K562 (cell line): ENCODE results near the gene HIPK2. TPM values are rescaled to one million over a fixed set of nuclear protein-coding genes. Genes with fewer than 3 reads are reported as not detected.

ENCODE experiments used
- ATAC-seq: fragments of 200-7000 bp; cut with Tn5 transposase; 3 replicates; pipeline ENCODE4 v1.9.1; 2020; ENCODE audit warnings: moderate library complexity
- BruUV-seq: library from RNA; stranded (reverse); fragments of 400-500 nt; replicated peaks from 2 replicates; lab custom pipeline; 2021; lab: Mats Ljungman, UMichigan
- CTCF ChIA-PET: fragments of 300-600 bp; formaldehyde crosslinking; extraction: SDS; loops from one replicate; lab custom pipeline; 2021; ENCODE audit warnings: low intra/inter-chr PET ratio; lab: Yijun Ruan, JAX
- POLR2A ChIA-PET: fragments of 300-600, 350-650 bp; sonication (Branson Sonifier 250); formaldehyde crosslinking; extraction: SDS; loops from one replicate; lab custom pipeline; 2021; ENCODE audit warnings: antibody characterized with exemption, inconsistent platforms; lab: Yijun Ruan, JAX
- DNase-seq, 4 experiments: peaks; one replicate each; pipeline versions ENCODE4 v3.0.0 to v3.0.0-alpha.2; 2011 to 2018; ENCODE audit warnings: low spot score in 3 of 4, mixed read lengths in 3 of 4; ENCODE audit errors: extremely low read depth in 1 of 4
- FAIRE-seq: peaks from 2 replicates; lab custom pipeline; 2011; peaks lifted over from hg19 to GRCh38; lab: Jason Lieb, UNC
- H2AFZ ChIP-seq: 2 replicates; pipeline ENCODE4 v1.6.0; 2011; ENCODE audit warnings: low read depth, low read length, control low read depth, inconsistent platforms
- H3K27ac ChIP-seq: fragments of 200-600 bp; 3 replicates; pipeline ENCODE4 v1.8.0; 2011; ENCODE audit warnings: low read depth, mild to moderate bottlenecking, control low read depth, inconsistent platforms, low read length, moderate library complexity, mixed read lengths; ENCODE audit errors: extremely low read depth
- H3K27me3 ChIP-seq, 2 experiments: fragments of 300-600 bp in 1 of 2; 2 replicates in 1 of 2; 3 replicates in 1 of 2; pipeline versions ENCODE4 v1.6.0 to v1.8.0; 2011; ENCODE audit warnings: inconsistent platforms in 2 of 2, low read length in 2 of 2, mild to moderate bottlenecking in 1 of 2, mixed read lengths in 1 of 2, moderate library complexity in 1 of 2; ENCODE audit not compliant: control insufficient read depth in 2 of 2, insufficient read depth in 2 of 2
- H3K36me3 ChIP-seq: fragments of 300-600 bp; 3 replicates; pipeline ENCODE4 v1.8.0; 2011; ENCODE audit warnings: mild to moderate bottlenecking, low read length, inconsistent platforms; ENCODE audit not compliant: control insufficient read depth, insufficient read depth
- H3K4me1 ChIP-seq, 2 experiments: fragments of 200-600 bp in 1 of 2; replicated peaks in 1 of 2; 2 replicates in 1 of 2; 3 replicates in 1 of 2; pipeline versions ENCODE4 v1.5.1 to v1.8.0; 2011; ENCODE audit warnings: inconsistent platforms in 2 of 2, low read length in 2 of 2, mild to moderate bottlenecking in 1 of 2, mixed read lengths in 1 of 2, moderate library complexity in 1 of 2; ENCODE audit not compliant: control insufficient read depth in 2 of 2, insufficient read depth in 2 of 2
- H3K4me2 ChIP-seq: 2 replicates; pipeline ENCODE4 v1.6.1; 2011; ENCODE audit warnings: low read length, control low read depth, inconsistent platforms, mixed read lengths; ENCODE audit not compliant: insufficient read depth
- H3K4me3 ChIP-seq: fragments of 200-600 bp; sonication (generic), shearing (Covaris generic); 2 replicates; pipeline ENCODE4 v1.5.1; 2016; ENCODE audit warnings: control low read depth, inconsistent platforms
- H3K79me2 ChIP-seq: fragments of 200-600 bp; 3 replicates; pipeline ENCODE4 v1.8.0; 2011; ENCODE audit warnings: low read length, inconsistent platforms; ENCODE audit not compliant: control insufficient read depth, insufficient read depth
- H3K9ac ChIP-seq, 2 experiments: 2 replicates each; pipeline versions ENCODE4 v1.6.0 to v1.6.1; 2011; ENCODE audit warnings: low read depth in 2 of 2, low read length in 2 of 2, control low read depth in 1 of 2, inconsistent platforms in 1 of 2, mild to moderate bottlenecking in 1 of 2, mixed read lengths in 1 of 2; ENCODE audit not compliant: insufficient read depth in 1 of 2
- H3K9me1 ChIP-seq: one replicate; pipeline ENCODE4 v1.6.0; 2011; ENCODE audit warnings: inconsistent platforms, mild to moderate bottlenecking, low read length, moderate library complexity; ENCODE audit not compliant: control insufficient read depth, insufficient read depth
- H3K9me3 ChIP-seq: replicated peaks from 2 replicates; pipeline ENCODE4 v1.5.1; 2011; ENCODE audit warnings: low read depth, low read length, inconsistent platforms; ENCODE audit not compliant: control insufficient read depth, insufficient read depth
- H4K20me1 ChIP-seq: replicated peaks from 2 replicates; pipeline ENCODE4 v1.6.1; 2011; ENCODE audit warnings: low read length, inconsistent platforms, mixed read lengths; ENCODE audit not compliant: control insufficient read depth, insufficient read depth
- FOSL1 ChIP-seq: fragments of 200-800 bp; sonication (Bioruptor generic); conservative IDR thresholded peaks from 2 replicates; pipeline ENCODE4 v1.6.1; 2016; ENCODE audit warnings: missing genetic modification characterization, missing compliant biosample characterization
- FOXK1 ChIP-seq: sonication (generic); formaldehyde crosslinking; IDR thresholded peaks from 2 replicates; pipeline ENCODE4 v1.8.0; 2022; ENCODE audit warnings: missing genetic modification reagents, mild to moderate bottlenecking, borderline replicate concordance
- HDAC6 ChIP-seq: IDR thresholded peaks from 2 replicates; pipeline ENCODE4 v1.6.1; 2012; ENCODE audit warnings: low read depth, mild to moderate bottlenecking, control low read depth, inconsistent platforms, low read length, moderate library complexity
- JUN ChIP-seq, 2 experiments: sonication (generic) in 1 of 2; formaldehyde crosslinking in 1 of 2; IDR thresholded peaks; 2 replicates each; pipeline versions ENCODE4 v1.6.1 to v1.8.0; 2012 to 2022; ENCODE audit warnings: borderline replicate concordance in 2 of 2, mild to moderate bottlenecking in 2 of 2, improper control_type of control experiment in 1 of 2, low read depth in 1 of 2, low read length in 1 of 2, missing genetic modification reagents in 1 of 2
- JUND ChIP-seq, 2 experiments: IDR thresholded peaks; 2 replicates in 1 of 2; 3 replicates in 1 of 2; pipeline ENCODE4 v1.6.1; 2011; ENCODE audit warnings: borderline replicate concordance in 2 of 2, low read depth in 2 of 2, low read length in 2 of 2, improper control_type of control experiment in 1 of 2, missing biosample characterization in 1 of 2, missing genetic modification characterization in 1 of 2, missing genetic modification reagents in 1 of 2
- MAFG ChIP-seq: fragments of 450-650 bp; conservative IDR thresholded peaks from 2 replicates; pipeline ENCODE4 v1.6.1; 2016; ENCODE audit warnings: missing genetic modification characterization, missing compliant biosample characterization
- NR4A1 ChIP-seq, 2 experiments: fragments of 250-450 bp in 1 of 2; fragments of 450-650 bp in 1 of 2; sonication (Bioruptor Pico) in 1 of 2; IDR thresholded peaks; 2 replicates each; pipeline versions ENCODE4 v1.4.0 to v1.6.1; 2016 to 2020; ENCODE audit warnings: mild to moderate bottlenecking in 2 of 2, missing compliant biosample characterization in 1 of 2, missing genetic modification characterization in 1 of 2, moderate library complexity in 1 of 2
- PTTG1 ChIP-seq: fragments of 450-650 bp; IDR thresholded peaks from 2 replicates; pipeline ENCODE4 v1.6.1; 2016; ENCODE audit warnings: low read depth, mild to moderate bottlenecking, missing genetic modification characterization, missing compliant biosample characterization
- RAD21 ChIP-seq, 2 experiments: fragments of 250-450 bp in 1 of 2; fragments of 450-650 bp in 1 of 2; sonication (Bioruptor Pico) in 1 of 2; formaldehyde crosslinking in 1 of 2; IDR thresholded peaks in 1 of 2; conservative IDR thresholded peaks in 1 of 2; 2 replicates each; pipeline versions ENCODE4 v1.4.0 to v1.8.0; 2020 to 2022; ENCODE audit warnings: mild to moderate bottlenecking in 2 of 2, moderate library complexity in 1 of 2
- SMARCE1 ChIP-seq: fragments of 450-650 bp; IDR thresholded peaks from 2 replicates; pipeline ENCODE4 v1.7.1; 2016; ENCODE audit warnings: mild to moderate bottlenecking
- STAT5A ChIP-seq: IDR thresholded peaks from 2 replicates; pipeline ENCODE4 v1.6.1; 2012; ENCODE audit warnings: low read length, inconsistent platforms, borderline replicate concordance
- TAF1 ChIP-seq: IDR thresholded peaks from 2 replicates; pipeline ENCODE4 v1.6.1; 2011; ENCODE audit warnings: mild to moderate bottlenecking, low read length, moderate library complexity; ENCODE audit not compliant: insufficient read depth, control insufficient read depth, severe bottlenecking; ENCODE audit errors: extremely low read depth
- TCF3 ChIP-seq: sonication (generic); formaldehyde crosslinking; IDR thresholded peaks from 2 replicates; pipeline ENCODE4 v1.4.0; 2020; ENCODE audit warnings: mild to moderate bottlenecking, missing genetic modification reagents
- YY1 ChIP-seq, 3 experiments: IDR thresholded peaks; 2 replicates each; pipeline ENCODE4 v1.6.1; 2011; ENCODE audit warnings: low read length in 2 of 3, mild to moderate bottlenecking in 2 of 3, moderate library complexity in 2 of 3, borderline replicate concordance in 1 of 3, control low read depth in 1 of 3, low read depth in 1 of 3; ENCODE audit not compliant: insufficient read depth in 3 of 3, insufficient replicate concordance in 2 of 3, control insufficient read depth in 1 of 3, insufficient read length in 1 of 3; ENCODE audit errors: extremely low read depth in 1 of 3
- ZBTB9 ChIP-seq: fragments of 450-650 bp; formaldehyde crosslinking; IDR thresholded peaks from 2 replicates; pipeline ENCODE4 v1.4.0; 2020; ENCODE audit warnings: mild to moderate bottlenecking, moderate library complexity
- ZNF316 ChIP-seq: fragments of 450-650 bp; IDR thresholded peaks from 2 replicates; pipeline ENCODE4 v1.6.1; 2016
- ZNF584 ChIP-seq: fragments of 200-800 bp; sonication (Bioruptor generic); IDR thresholded peaks from 2 replicates; pipeline ENCODE4 v1.6.1; 2016; ENCODE audit warnings: low read depth, mild to moderate bottlenecking, missing genetic modification characterization, missing compliant biosample characterization
- WGBS: fragments of 100-300 bp; shearing (Covaris generic); methylation state at CpG from one replicate; pipeline ENCODE4 v1.1.6; 2016; ENCODE audit warnings: low coverage, mixed read lengths; ENCODE audit not compliant: insufficient coverage; ENCODE audit errors: missing lambda C conversion rate; 5-methylcytosine and 5-hydroxymethylcytosine counted together
- in situ Hi-C: fragments of 300-500 bp; cut with MboI; formaldehyde crosslinking; loops from 4 replicates; pipeline ENCODE4 v1.15.0; 2018; ENCODE audit warnings: inconsistent platforms, mixed read lengths
- intact Hi-C: fragments of 100-400 bp; cut with micrococcal nuclease; formaldehyde crosslinking; loops from 2 replicates; pipeline ENCODE4 v1.14.2; 2022
- polyA plus RNA-seq, 8 experiments: library from polyadenylated mRNA; depleted of rRNA in 4 of 8; stranded (reverse) in 5 of 8; unstranded in 3 of 8; fragments of >200 nt; fragmentation: Nextera tagmentation in 2 of 8; fragmentation: Illumina TruSeq in 1 of 8; extraction: Ambion mirVana in 2 of 8; extraction: Trizol in 1 of 8; gene quantifications; 2 replicates each; pipeline versions ENCODE4 v1.2.1 to v1.2.3, GENCODE V29; 2011 to 2014; ENCODE audit warnings: inconsistent platforms in 1 of 8, missing spikeins in 1 of 8
- total RNA-seq, 7 experiments: library from RNA; depleted of rRNA in 6 of 7; stranded (reverse); fragments of >200 nt in 6 of 7; fragmentation: Illumina TruSeq in 2 of 7; extraction: Trizol in 2 of 7; gene quantifications; 2 replicates each; pipeline versions ENCODE4 v1.2.1 to v1.2.3, GENCODE V29; 2011 to 2021; ENCODE audit warnings: low replicate concordance in 1 of 7

Gene HIPK2
- total and polyA plus RNA-seq, 9 of the 15 experiments (the other 6 are each of a cell fraction or from before 2014, with no cell fraction given): 0.69 to 19.8 (median 5.1) TPM

GRCh38 chr7:139680676-139681462, 96.9 kb downstream of the HIPK2 start:
- H3K27me3 ChIP-seq: no peaks in the 10 kb centered on the region
- H3K79me2 ChIP-seq: no peaks in the 10 kb centered on the region
- DNase-seq (peak; percentile 64 to 88 (median 76)), ATAC-seq (peak; percentile 91), FAIRE-seq (peak; percentile 79)
- H3K4me3 ChIP-seq: no peak overlapping the region
- H3K4me2 ChIP-seq: peak overlapping the region; percentile 34; the same call in 1 of the 2 replicates
- in situ Hi-C loops (no loop called here), intact Hi-C loops (no loop called here)
- 14% methylated on average over 11 of the region's 11 CpGs for WGBS
- no TSS peak for BruUV-seq
- peaks cover 6% of the 10 kb centered on the region for H3K9me1 ChIP-seq
- ChIA-PET POLR2A (interaction anchor here (0.8 to 1.4 kb wide), 5 partner anchors 9 to 91 kb away, joined by 3 to 4 read pairs (median 4); no protein-coding TSS in a partner anchor), CTCF (no interaction called here)
- H3K9me3 ChIP-seq: no peaks in the 10 kb centered on the region
- H2AFZ ChIP-seq: peak overlapping the region; percentile 44
- peak overlapping the region; percentile 46 for H3K27ac ChIP-seq
- no peaks in the 10 kb centered on the region for H3K36me3 ChIP-seq
- peak overlapping the region; percentile 14 to 77; a peak in 2 of 4 replicates for H3K9ac ChIP-seq
- no peaks in the 10 kb centered on the region; the same call in 1 of the 2 replicates for H4K20me1 ChIP-seq
- H3K4me1 ChIP-seq: peaks cover 14 to 21% of the 10 kb centered on the region in 2 experiments; a peak in 4 of 5 replicates
- TF ChIP-seq YY1 (IDR thresholded peaks at IDR 0.05; ENCODE audit: borderline replicate concordance in 1 of 3, control insufficient read depth in 1 of 3, extremely low read depth in 1 of 3, insufficient read depth in 3 of 3, insufficient read length in 1 of 3, insufficient replicate concordance in 2 of 3, low read depth in 1 of 3, low read length in 2 of 3): peak in 1 of 3 experiments; percentile 60
- peak; percentile 78; the same call in 1 of the 2 replicates for TF ChIP-seq JUN (IDR thresholded peaks at IDR 0.05; ENCODE audit: borderline replicate concordance, low read depth, low read length)
- no peak for TF ChIP-seq JUN (CRISPR knock-in tag; IDR thresholded peaks at IDR 0.05; ENCODE audit: borderline replicate concordance)
- TF ChIP-seq ZBTB9 (CRISPR knock-in tag): 0 out of 2 replicates have a peak, but pooled peaks have one; percentile 42
- peak; percentile 89 for TF ChIP-seq JUND (IDR thresholded peaks at IDR 0.05; ENCODE audit: borderline replicate concordance, low read depth, low read length)
- TF ChIP-seq JUND (tag; IDR thresholded peaks at IDR 0.05; ENCODE audit: borderline replicate concordance, low read depth, low read length): peak; percentile 80; the same call in 2 of the 3 replicates
- peak; percentile 33; the same call in 1 of the 2 replicates for TF ChIP-seq NR4A1 (CRISPR knock-in tag; IDR thresholded peaks at IDR 0.05)
- no peak for TF ChIP-seq NR4A1 (tag; IDR thresholded peaks at IDR 0.05)
- peak; percentile 22 for TF ChIP-seq TAF1
- 0 out of 2 replicates have a peak, but pooled peaks have one; percentile 54 for TF ChIP-seq FOXK1 (CRISPR knock-in tag)
- TF ChIP-seq STAT5A: 0 out of 2 replicates have a peak, but pooled peaks have one; percentile 7
- TF ChIP-seq ZNF584: peak; percentile 40; the same call in 1 of the 2 replicates
- TF ChIP-seq PTTG1 (tag): no peak
- no peak for TF ChIP-seq RAD21 (CRISPR knock-in tag; conservative IDR thresholded peaks at IDR 0.05 in 1 of 2, IDR thresholded peaks at IDR 0.05 in 1 of 2)
- TF ChIP-seq ZNF316: peak; percentile 81
- TF ChIP-seq FOSL1 (tag): peak; percentile 96
- TF ChIP-seq SMARCE1: peak; percentile 21; the same call in 1 of the 2 replicates
- 0 out of 2 replicates have a peak, but pooled peaks have one; percentile 73 for TF ChIP-seq HDAC6
- TF ChIP-seq MAFG (tag): peak; percentile 77
- TF ChIP-seq TCF3: 0 out of 2 replicates have a peak, but pooled peaks have one; percentile 31
